Endothelial cell of umbilical vein (primary cell): ENCODE results near the gene ADIRF. TPM values are rescaled to one million over a fixed set of nuclear protein-coding genes. Genes with fewer than 3 reads are reported as not detected.

Experiments used
- BruUV-seq: library from RNA; stranded (reverse); fragments of 400-500 nt; replicated peaks from 2 replicates; lab custom pipeline; 2021; lab: Mats Ljungman, UMichigan
- CTCF ChIA-PET: fragments of 300-600, 350-600 bp; sonication (Branson Sonifier 250); formaldehyde crosslinking; loops from one replicate; lab custom pipeline; 2021; ENCODE audit warnings: antibody characterized with exemption, inconsistent platforms; lab: Charles Lee
- POLR2A ChIA-PET: fragments of 300-600, 350-600 bp; sonication (Branson Sonifier 250); formaldehyde crosslinking; loops from one replicate; lab custom pipeline; 2021; ENCODE audit warnings: antibody characterized with exemption, inconsistent platforms; lab: Charles Lee
- DNase-seq: peaks from one replicate; pipeline ENCODE4 v3.0.0-alpha.2; 2011; ENCODE audit warnings: low read depth, low spot score
- FAIRE-seq: peaks from 2 replicates; lab custom pipeline; 2011; peaks lifted over from hg19 to GRCh38; lab: Jason Lieb, UNC
- H2AFZ ChIP-seq: 2 replicates; pipeline ENCODE4 v1.6.0; 2012; ENCODE audit warnings: low read depth, low read length, control low read depth, inconsistent platforms
- H3K27ac ChIP-seq: 2 replicates; pipeline ENCODE4 v1.5.1; 2011; ENCODE audit warnings: low read depth, mild to moderate bottlenecking, control low read depth, low read length, moderate library complexity; ENCODE audit not compliant: insufficient read depth
- H3K27me3 ChIP-seq, 2 experiments: 2 replicates each; pipeline versions ENCODE4 v1.6.0 to v1.6.1; 2011; ENCODE audit warnings: low read length in 2 of 2, mixed read lengths in 1 of 2; ENCODE audit not compliant: control insufficient read depth in 2 of 2, insufficient read depth in 2 of 2
- H3K36me3 ChIP-seq, 2 experiments: 2 replicates in 1 of 2; 3 replicates in 1 of 2; pipeline ENCODE4 v1.5.1; 2011; ENCODE audit warnings: low read length in 2 of 2, mild to moderate bottlenecking in 1 of 2, moderate library complexity in 1 of 2; ENCODE audit not compliant: control insufficient read depth in 2 of 2, insufficient read depth in 2 of 2; ENCODE audit errors: extremely low read depth in 1 of 2
- H3K4me1 ChIP-seq: 3 replicates; pipeline ENCODE4 v1.5.1; 2011; ENCODE audit warnings: mild to moderate bottlenecking, low read length; ENCODE audit not compliant: control insufficient read depth, insufficient read depth; ENCODE audit errors: extremely low read depth
- H3K4me2 ChIP-seq: 2 replicates; pipeline ENCODE4 v1.6.1; 2011; ENCODE audit warnings: low read length, control low read depth, mixed read lengths; ENCODE audit not compliant: insufficient read depth
- H3K4me3 ChIP-seq, 3 experiments: fragments of 200-600 bp in 1 of 3; sonication (generic), shearing (Covaris generic) in 1 of 3; replicated peaks in 1 of 3; 2 replicates each; pipeline ENCODE4 v1.5.1; 2011 to 2016; ENCODE audit warnings: control low read depth in 3 of 3, low read length in 3 of 3, mild to moderate bottlenecking in 2 of 3, inconsistent platforms in 1 of 3, low read depth in 1 of 3, moderate library complexity in 1 of 3; ENCODE audit not compliant: insufficient read depth in 1 of 3
- H3K79me2 ChIP-seq: 2 replicates; pipeline ENCODE4 v1.6.0; 2012; ENCODE audit warnings: low read length, inconsistent platforms; ENCODE audit not compliant: control insufficient read depth, insufficient read depth
- H3K9ac ChIP-seq: replicated peaks from 2 replicates; pipeline ENCODE3; 2011; ENCODE audit warnings: low read length, control low read depth; ENCODE audit not compliant: insufficient read depth; ENCODE audit errors: extremely low read depth
- H3K9me1 ChIP-seq: replicated peaks from 3 replicates; pipeline ENCODE4 v1.6.0; 2011; ENCODE audit warnings: mild to moderate bottlenecking, low read length; ENCODE audit not compliant: control insufficient read depth, insufficient read depth; ENCODE audit errors: extremely low read depth
- H3K9me3 ChIP-seq: replicated peaks from 2 replicates; pipeline ENCODE4 v1.5.1; 2012; ENCODE audit warnings: low read length, inconsistent platforms; ENCODE audit not compliant: control insufficient read depth, insufficient read depth
- H4K20me1 ChIP-seq: replicated peaks from 2 replicates; pipeline ENCODE3; 2011; ENCODE audit warnings: mild to moderate bottlenecking, low read length; ENCODE audit not compliant: control insufficient read depth, insufficient read depth; ENCODE audit errors: extremely low read depth
- EZH2 ChIP-seq: IDR thresholded peaks from 2 replicates; pipeline ENCODE4 v1.6.1; 2012; ENCODE audit warnings: borderline replicate concordance, low read depth, mild to moderate bottlenecking, moderate library complexity, low read length, inconsistent platforms; ENCODE audit not compliant: severe bottlenecking
- FOS ChIP-seq: IDR thresholded peaks from 2 replicates; pipeline ENCODE4 v1.6.1; 2011; ENCODE audit warnings: mild to moderate bottlenecking, low read length, moderate library complexity, borderline replicate concordance; ENCODE audit not compliant: insufficient read depth
- GATA2 ChIP-seq: IDR thresholded peaks from 2 replicates; pipeline ENCODE4 v1.7.0; 2011; ENCODE audit warnings: low read depth, mild to moderate bottlenecking, moderate library complexity, mixed read lengths, low read length; ENCODE audit not compliant: insufficient read length, insufficient read depth
- JUN ChIP-seq: IDR thresholded peaks from 2 replicates; pipeline ENCODE4 v1.6.1; 2011; ENCODE audit warnings: borderline replicate concordance, low read depth; ENCODE audit not compliant: insufficient read length, insufficient read depth
- MYC ChIP-seq: IDR thresholded peaks from one replicate; pipeline ENCODE4 v1.6.1; 2011; ENCODE audit warnings: mild to moderate bottlenecking, low read depth, low read length
- POLR2A ChIP-seq: IDR thresholded peaks from 2 replicates; pipeline ENCODE4 v1.6.1; 2012; ENCODE audit warnings: low read depth, mild to moderate bottlenecking, control low read depth, low read length
- POLR2AphosphoS5 ChIP-seq: IDR thresholded peaks from 2 replicates; pipeline ENCODE4 v1.6.1; 2012; ENCODE audit warnings: low read depth, mild to moderate bottlenecking, control low read depth, low read length, moderate library complexity; ENCODE audit not compliant: insufficient read depth
- dilution Hi-C: fragments of 300-500 bp; cut with MboI; formaldehyde crosslinking; loops from one replicate; pipeline ENCODE4 v1.15.0; 2019; ENCODE audit warnings: low sequenced_read_pairs; ENCODE audit not compliant: extremely low pct_ligation_motif_present
- intact Hi-C: fragments of 100-400 bp; cut with micrococcal nuclease; formaldehyde crosslinking; loops from one replicate; pipeline ENCODE4 v1.10.0; 2022
- polyA plus RNA-seq, 4 experiments: library from polyadenylated mRNA; depleted of rRNA in 3 of 4; stranded (reverse) in 3 of 4; unstranded in 1 of 4; fragments of >200 nt; gene quantifications; 2 replicates each; pipeline versions ENCODE4 v1.2.1 to v1.2.3, GENCODE V29; 2011 to 2012; ENCODE audit warnings: missing spikeins in 1 of 4
- total RNA-seq: library from RNA; stranded (reverse); gene quantifications from 2 replicates; pipeline ENCODE4 v1.2.3, GENCODE V29; 2021
- TF ChIP-seq, protein P1 (sequence below), 2 donors: IDR thresholded peaks; 1 replicate in 1 of 2; 2 replicates in 1 of 2; pipeline ENCODE4 v1.5.1; 2011; ENCODE audit warnings: low read length in 2 of 2, mild to moderate bottlenecking in 2 of 2, moderate library complexity in 2 of 2, control low read depth in 1 of 2, inconsistent platforms in 1 of 2, low read depth in 1 of 2; ENCODE audit not compliant: insufficient read depth in 1 of 2; ENCODE audit errors: extremely low read depth in 1 of 2
- TF ChIP-seq, protein P2 (sequence below): IDR thresholded peaks from 2 replicates; pipeline ENCODE4 v1.6.1; 2011; ENCODE audit not compliant: insufficient read depth, insufficient read length

The ADIRF gene
- total and polyA plus RNA-seq, 2 donors (not counting 3 experiments of a cell fraction or from before 2014, with no cell fraction given), result 3.7 to 4.4 TPM

- no peaks in the 10 kb centered on the region for H3K27me3 ChIP-seq
- H3K9me3 ChIP-seq, result no peaks in the 10 kb centered on the region
- H3K9ac ChIP-seq, result no peak overlapping the region
- no peak for TF ChIP-seq JUN
- TF ChIP-seq, protein P1, sequence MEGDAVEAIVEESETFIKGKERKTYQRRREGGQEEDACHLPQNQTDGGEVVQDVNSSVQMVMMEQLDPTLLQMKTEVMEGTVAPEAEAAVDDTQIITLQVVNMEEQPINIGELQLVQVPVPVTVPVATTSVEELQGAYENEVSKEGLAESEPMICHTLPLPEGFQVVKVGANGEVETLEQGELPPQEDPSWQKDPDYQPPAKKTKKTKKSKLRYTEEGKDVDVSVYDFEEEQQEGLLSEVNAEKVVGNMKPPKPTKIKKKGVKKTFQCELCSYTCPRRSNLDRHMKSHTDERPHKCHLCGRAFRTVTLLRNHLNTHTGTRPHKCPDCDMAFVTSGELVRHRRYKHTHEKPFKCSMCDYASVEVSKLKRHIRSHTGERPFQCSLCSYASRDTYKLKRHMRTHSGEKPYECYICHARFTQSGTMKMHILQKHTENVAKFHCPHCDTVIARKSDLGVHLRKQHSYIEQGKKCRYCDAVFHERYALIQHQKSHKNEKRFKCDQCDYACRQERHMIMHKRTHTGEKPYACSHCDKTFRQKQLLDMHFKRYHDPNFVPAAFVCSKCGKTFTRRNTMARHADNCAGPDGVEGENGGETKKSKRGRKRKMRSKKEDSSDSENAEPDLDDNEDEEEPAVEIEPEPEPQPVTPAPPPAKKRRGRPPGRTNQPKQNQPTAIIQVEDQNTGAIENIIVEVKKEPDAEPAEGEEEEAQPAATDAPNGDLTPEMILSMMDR (IDR thresholded peaks at IDR 0.05; ENCODE audit: extremely low read depth in 1 of 2, insufficient read depth in 1 of 2, low read depth in 1 of 2, low read length in 2 of 2), result no peak
- TF ChIP-seq POLR2AphosphoS5, result no peak
- no peak for TF ChIP-seq GATA2
- no peak for TF ChIP-seq FOS
- no peak for TF ChIP-seq MYC
- TF ChIP-seq, protein P2, sequence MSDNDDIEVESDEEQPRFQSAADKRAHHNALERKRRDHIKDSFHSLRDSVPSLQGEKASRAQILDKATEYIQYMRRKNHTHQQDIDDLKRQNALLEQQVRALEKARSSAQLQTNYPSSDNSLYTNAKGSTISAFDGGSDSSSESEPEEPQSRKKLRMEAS, result no peak
- TF ChIP-seq EZH2, result no peak
- TF ChIP-seq POLR2A, result no peak
- dilution Hi-C loops, result no loop called here
- ChIA-PET POLR2A (interaction anchor here (2.9 kb wide), 1 partner anchor 13 kb away, joined by 13 read pairs; the partner anchor contains the start of genes MMRN2 and SNCG), CTCF (interaction anchor here (11.6 to 12.5 kb wide), 2 partner anchors 12 to 21 kb away, joined by 189 to 325 read pairs; partner anchors contain the start of genes ADIRF, MMRN2 and SNCG)
- no peak overlapping the region for H3K27ac ChIP-seq
- no TSS peak for BruUV-seq
- no peak overlapping the region for H2AFZ ChIP-seq
- H3K4me3 ChIP-seq, result no peak overlapping the region
- H3K79me2 ChIP-seq, result peaks cover 48% of the 10 kb centered on the region
- no peak for DNase-seq
- intact Hi-C loops, result no loop called here
- H3K4me2 ChIP-seq, result no peak overlapping the region
- H3K36me3 ChIP-seq, result peaks cover 20 to 56% of the 10 kb centered on the region in 2 experiments
- no peaks in the 10 kb centered on the region for H4K20me1 ChIP-seq
- no peaks in the 10 kb centered on the region for H3K9me1 ChIP-seq
- H3K4me1 ChIP-seq, result no peaks in the 10 kb centered on the region
- FAIRE-seq, result no peak
Observed at GRCh38 chr10:86944907-86945306, 23.4 kb upstream of the ADIRF start.
